ENCODE measurements around the gene ERCC2.
"Not testable (repeated sequence)": the region's sequence is repeated elsewhere in the genome, so short reads cannot be mapped to it uniquely, and the experiment has no call there.

Gene ERCC2

GRCh38 chr19:45333609-45334303 is 36.6 kb downstream of the ERCC2 start:
- DNase-seq (ENCODE audit: low read depth), result no peak

GRCh38 chr19:45331411-45331810 is 39.0 kb downstream of the ERCC2 start:
- no peak for DNase-seq (ENCODE audit: low read depth)

GRCh38 chr19:45327404-45328143 is 42.8 kb downstream of the ERCC2 start:
- DNase-seq (ENCODE audit: low read depth), result no peak

GRCh38 chr19:45324349-45324907 is 45.9 kb downstream of the ERCC2 start:
- DNase-seq (ENCODE audit: low read depth), result no peak

- DNase-seq (ENCODE audit: low read depth), result no peak
These were observed 46.7 kb downstream of the ERCC2 start for GRCh38 chr19:45323671-45324081.

GRCh38 chr19:45322744-45323281 is 47.6 kb downstream of the ERCC2 start, which contains the start of gene CKM:
Gene CKM, minus strand, starts transcription at chr19:45322875. Its CDS starts 3,162 bp downstream, at chr19:45319713.
- DNase-seq (ENCODE audit: low read depth), result no peak

GRCh38 chr19:45322311-45322710 is 48.1 kb downstream of the ERCC2 start:
- no peak for DNase-seq (ENCODE audit: low read depth)

- DNase-seq (ENCODE audit: low read depth), result no peak
These were observed 48.5 kb downstream of the ERCC2 start for GRCh38 chr19:45321848-45322247.

GRCh38 chr19:45320997-45321775 is 49.2 kb downstream of the ERCC2 start:
- no peak for DNase-seq (ENCODE audit: low read depth)

GRCh38 chr19:45315304-45315703 is 55.1 kb downstream of the ERCC2 start:
- no peak for DNase-seq (ENCODE audit: low read depth)

- no peak for DNase-seq (ENCODE audit: low read depth)
These were observed 55.6 kb downstream of the ERCC2 start for GRCh38 chr19:45314708-45315245.

- DNase-seq (ENCODE audit: low read depth), result not testable (repeated sequence)
These were observed 58.1 kb downstream of the ERCC2 start for GRCh38 chr19:45312285-45312684.

- no peak for DNase-seq (ENCODE audit: low read depth)
These were observed 58.8 kb downstream of the ERCC2 start for GRCh38 chr19:45311621-45312020.

GRCh38 chr19:45309322-45309721 is 61.1 kb downstream of the ERCC2 start:
- DNase-seq (ENCODE audit: low read depth), result not testable (repeated sequence)

GRCh38 chr19:45307361-45307760 is 63.0 kb downstream of the ERCC2 start:
- no peak for DNase-seq (ENCODE audit: low read depth)

GRCh38 chr19:45306518-45307027 is 63.8 kb downstream of the ERCC2 start:
- no peak for DNase-seq (ENCODE audit: low read depth)

GRCh38 chr19:45306040-45306439 is 64.3 kb downstream of the ERCC2 start:
- no peak for DNase-seq (ENCODE audit: low read depth)

GRCh38 chr19:45305421-45305820 is 65.0 kb downstream of the ERCC2 start:
- peak; percentile 62 for DNase-seq (ENCODE audit: low read depth)

- DNase-seq (ENCODE audit: low read depth), result no peak
These were observed 65.4 kb downstream of the ERCC2 start for GRCh38 chr19:45305007-45305406.

- no peak for DNase-seq (ENCODE audit: low read depth)
These were observed 66.0 kb downstream of the ERCC2 start for GRCh38 chr19:45304141-45304926.

Measured in amniotic epithelial cell (primary cell).